WTC11 (cell line): ENCODE measurements around the gene ARTN.

Experiments
- ATF2 ChIP-seq: sonication (generic); formaldehyde crosslinking; IDR thresholded peaks from 2 replicates; pipeline ENCODE4 v1.8.1; 2022; ENCODE audit warnings: low read depth, missing genetic modification reagents, borderline replicate concordance
- ATF3 ChIP-seq: sonication (generic); formaldehyde crosslinking; conservative IDR thresholded peaks from 2 replicates; pipeline ENCODE4 v1.8.1; 2022; ENCODE audit warnings: mild to moderate bottlenecking, missing genetic modification reagents
- ESRRA ChIP-seq: sonication (generic); formaldehyde crosslinking; IDR thresholded peaks from 2 replicates; pipeline ENCODE4 v1.8.1; 2022; ENCODE audit warnings: mild to moderate bottlenecking, missing genetic modification reagents, borderline replicate concordance
- TF ChIP-seq, protein P1 (sequence below): fragments of 200-600 bp; IDR thresholded peaks from 2 replicates; pipeline ENCODE4 v1.8.0; 2022; ENCODE audit warnings: antibody characterized with exemption
- TF ChIP-seq, protein P2 (sequence below): sonication (generic); formaldehyde crosslinking; IDR thresholded peaks from 2 replicates; pipeline ENCODE4 v1.8.1; 2022; ENCODE audit warnings: mild to moderate bottlenecking, moderate library complexity, missing genetic modification reagents
- TF ChIP-seq, protein P3 (sequence below): sonication (generic); formaldehyde crosslinking; IDR thresholded peaks from 2 replicates; pipeline ENCODE4 v1.8.1; 2023; ENCODE audit warnings: mild to moderate bottlenecking, moderate library complexity, missing genetic modification reagents
- TF ChIP-seq, protein P4 (sequence below): sonication (generic); formaldehyde crosslinking; IDR thresholded peaks from 2 replicates; pipeline ENCODE4 v1.8.0; 2023; ENCODE audit warnings: missing genetic modification reagents, mild to moderate bottlenecking, borderline replicate concordance

GRCh38 chr1:43887748-43888147 is 45.9 kb upstream of the ARTN start:
- TF ChIP-seq ESRRA (CRISPR knock-in tag) (no peak), ATF3 (CRISPR knock-in tag) (no peak), ATF2 (CRISPR knock-in tag) (no peak)
- TF ChIP-seq, protein P1, sequence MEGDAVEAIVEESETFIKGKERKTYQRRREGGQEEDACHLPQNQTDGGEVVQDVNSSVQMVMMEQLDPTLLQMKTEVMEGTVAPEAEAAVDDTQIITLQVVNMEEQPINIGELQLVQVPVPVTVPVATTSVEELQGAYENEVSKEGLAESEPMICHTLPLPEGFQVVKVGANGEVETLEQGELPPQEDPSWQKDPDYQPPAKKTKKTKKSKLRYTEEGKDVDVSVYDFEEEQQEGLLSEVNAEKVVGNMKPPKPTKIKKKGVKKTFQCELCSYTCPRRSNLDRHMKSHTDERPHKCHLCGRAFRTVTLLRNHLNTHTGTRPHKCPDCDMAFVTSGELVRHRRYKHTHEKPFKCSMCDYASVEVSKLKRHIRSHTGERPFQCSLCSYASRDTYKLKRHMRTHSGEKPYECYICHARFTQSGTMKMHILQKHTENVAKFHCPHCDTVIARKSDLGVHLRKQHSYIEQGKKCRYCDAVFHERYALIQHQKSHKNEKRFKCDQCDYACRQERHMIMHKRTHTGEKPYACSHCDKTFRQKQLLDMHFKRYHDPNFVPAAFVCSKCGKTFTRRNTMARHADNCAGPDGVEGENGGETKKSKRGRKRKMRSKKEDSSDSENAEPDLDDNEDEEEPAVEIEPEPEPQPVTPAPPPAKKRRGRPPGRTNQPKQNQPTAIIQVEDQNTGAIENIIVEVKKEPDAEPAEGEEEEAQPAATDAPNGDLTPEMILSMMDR: no peak
- TF ChIP-seq, protein P2, sequence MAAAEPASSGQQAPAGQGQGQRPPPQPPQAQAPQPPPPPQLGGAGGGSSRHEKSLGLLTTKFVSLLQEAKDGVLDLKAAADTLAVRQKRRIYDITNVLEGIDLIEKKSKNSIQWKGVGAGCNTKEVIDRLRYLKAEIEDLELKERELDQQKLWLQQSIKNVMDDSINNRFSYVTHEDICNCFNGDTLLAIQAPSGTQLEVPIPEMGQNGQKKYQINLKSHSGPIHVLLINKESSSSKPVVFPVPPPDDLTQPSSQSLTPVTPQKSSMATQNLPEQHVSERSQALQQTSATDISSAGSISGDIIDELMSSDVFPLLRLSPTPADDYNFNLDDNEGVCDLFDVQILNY (CRISPR knock-in tag): no peak
- TF ChIP-seq, protein P3, sequence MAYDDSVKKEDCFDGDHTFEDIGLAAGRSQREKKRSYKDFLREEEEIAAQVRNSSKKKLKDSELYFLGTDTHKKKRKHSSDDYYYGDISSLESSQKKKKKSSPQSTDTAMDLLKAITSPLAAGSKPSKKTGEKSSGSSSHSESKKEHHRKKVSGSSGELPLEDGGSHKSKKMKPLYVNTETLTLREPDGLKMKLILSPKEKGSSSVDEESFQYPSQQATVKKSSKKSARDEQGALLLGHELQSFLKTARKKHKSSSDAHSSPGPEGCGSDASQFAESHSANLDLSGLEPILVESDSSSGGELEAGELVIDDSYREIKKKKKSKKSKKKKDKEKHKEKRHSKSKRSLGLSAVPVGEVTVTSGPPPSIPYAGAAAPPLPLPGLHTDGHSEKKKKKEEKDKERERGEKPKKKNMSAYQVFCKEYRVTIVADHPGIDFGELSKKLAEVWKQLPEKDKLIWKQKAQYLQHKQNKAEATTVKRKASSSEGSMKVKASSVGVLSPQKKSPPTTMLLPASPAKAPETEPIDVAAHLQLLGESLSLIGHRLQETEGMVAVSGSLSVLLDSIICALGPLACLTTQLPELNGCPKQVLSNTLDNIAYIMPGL (CRISPR knock-in tag): no peak
- TF ChIP-seq, protein P4, sequence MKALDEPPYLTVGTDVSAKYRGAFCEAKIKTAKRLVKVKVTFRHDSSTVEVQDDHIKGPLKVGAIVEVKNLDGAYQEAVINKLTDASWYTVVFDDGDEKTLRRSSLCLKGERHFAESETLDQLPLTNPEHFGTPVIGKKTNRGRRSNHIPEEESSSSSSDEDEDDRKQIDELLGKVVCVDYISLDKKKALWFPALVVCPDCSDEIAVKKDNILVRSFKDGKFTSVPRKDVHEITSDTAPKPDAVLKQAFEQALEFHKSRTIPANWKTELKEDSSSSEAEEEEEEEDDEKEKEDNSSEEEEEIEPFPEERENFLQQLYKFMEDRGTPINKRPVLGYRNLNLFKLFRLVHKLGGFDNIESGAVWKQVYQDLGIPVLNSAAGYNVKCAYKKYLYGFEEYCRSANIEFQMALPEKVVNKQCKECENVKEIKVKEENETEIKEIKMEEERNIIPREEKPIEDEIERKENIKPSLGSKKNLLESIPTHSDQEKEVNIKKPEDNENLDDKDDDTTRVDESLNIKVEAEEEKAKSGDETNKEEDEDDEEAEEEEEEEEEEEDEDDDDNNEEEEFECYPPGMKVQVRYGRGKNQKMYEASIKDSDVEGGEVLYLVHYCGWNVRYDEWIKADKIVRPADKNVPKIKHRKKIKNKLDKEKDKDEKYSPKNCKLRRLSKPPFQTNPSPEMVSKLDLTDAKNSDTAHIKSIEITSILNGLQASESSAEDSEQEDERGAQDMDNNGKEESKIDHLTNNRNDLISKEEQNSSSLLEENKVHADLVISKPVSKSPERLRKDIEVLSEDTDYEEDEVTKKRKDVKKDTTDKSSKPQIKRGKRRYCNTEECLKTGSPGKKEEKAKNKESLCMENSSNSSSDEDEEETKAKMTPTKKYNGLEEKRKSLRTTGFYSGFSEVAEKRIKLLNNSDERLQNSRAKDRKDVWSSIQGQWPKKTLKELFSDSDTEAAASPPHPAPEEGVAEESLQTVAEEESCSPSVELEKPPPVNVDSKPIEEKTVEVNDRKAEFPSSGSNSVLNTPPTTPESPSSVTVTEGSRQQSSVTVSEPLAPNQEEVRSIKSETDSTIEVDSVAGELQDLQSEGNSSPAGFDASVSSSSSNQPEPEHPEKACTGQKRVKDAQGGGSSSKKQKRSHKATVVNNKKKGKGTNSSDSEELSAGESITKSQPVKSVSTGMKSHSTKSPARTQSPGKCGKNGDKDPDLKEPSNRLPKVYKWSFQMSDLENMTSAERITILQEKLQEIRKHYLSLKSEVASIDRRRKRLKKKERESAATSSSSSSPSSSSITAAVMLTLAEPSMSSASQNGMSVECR: no peak
